HepG2 (cell line): ENCODE data around the gene STXBP2. TPM values are rescaled to one million over a fixed set of nuclear protein-coding genes. Genes with fewer than 3 reads are reported as not detected.
A peak's percentile ranks its signal among the peaks of the same experiment; 100 is the strongest.

ENCODE experiments used
- ATAC-seq: fragments of 200-7000 bp; cut with Tn5 transposase; 3 replicates; pipeline ENCODE4 v1.9.1; 2020; ENCODE audit warnings: mild to moderate bottlenecking, moderate library complexity
- BruUV-seq: library from RNA; stranded (reverse); fragments of 400-500 nt; replicated peaks from 2 replicates; lab custom pipeline; 2021; lab: Mats Ljungman, UMichigan
- CTCF ChIA-PET: fragments of 300-600 bp; formaldehyde crosslinking; extraction: SDS; loops from one replicate; lab custom pipeline; 2021; ENCODE audit warnings: low total read pairs, inconsistent platforms, low intra/inter-chr PET ratio; lab: Yijun Ruan, JAX
- POLR2A ChIA-PET: fragments of 350-600 bp; sonication (Branson Sonifier 250); formaldehyde crosslinking; loops from one replicate; lab custom pipeline; 2020; ENCODE audit warnings: antibody characterized with exemption, inconsistent platforms; lab: Yijun Ruan, JAX
- DNase-seq: peaks from one replicate; pipeline ENCODE4 v3.0.0-alpha.2; 2015; ENCODE audit warnings: low spot score
- FAIRE-seq: peaks from 3 replicates; lab custom pipeline; 2011; peaks lifted over from hg19 to GRCh38; lab: Jason Lieb, UNC
- H2AFZ ChIP-seq: one replicate; pipeline ENCODE4 v1.6.1; 2011; ENCODE audit warnings: low read length, inconsistent platforms
- H3K27ac ChIP-seq: fragments of 300-600 bp; 3 replicates; pipeline ENCODE4 v1.8.0; 2011; ENCODE audit warnings: mixed run types, mild to moderate bottlenecking, mixed read lengths, low read length, inconsistent platforms; ENCODE audit not compliant: insufficient read depth; ENCODE audit errors: extremely low read length
- H3K27me3 ChIP-seq, 2 experiments: fragments of 200-600 bp in 1 of 2; 2 replicates in 1 of 2; 3 replicates in 1 of 2; pipeline versions ENCODE4 v1.6.0 to v1.8.0; 2011; ENCODE audit warnings: low read length in 2 of 2, mild to moderate bottlenecking in 2 of 2, moderate library complexity in 2 of 2, inconsistent platforms in 1 of 2; ENCODE audit not compliant: insufficient read depth in 2 of 2, control insufficient read depth in 1 of 2
- H3K36me3 ChIP-seq, 2 experiments: fragments of 200-600 bp in 1 of 2; replicated peaks in 1 of 2; 2 replicates in 1 of 2; 3 replicates in 1 of 2; pipeline versions ENCODE4 v1.5.1 to v1.8.0; 2011; ENCODE audit warnings: low read length in 2 of 2, inconsistent platforms in 1 of 2; ENCODE audit not compliant: insufficient read depth in 2 of 2, control insufficient read depth in 1 of 2
- H3K4me1 ChIP-seq: 2 replicates; pipeline ENCODE4 v1.5.1; 2012; ENCODE audit warnings: low read length, inconsistent platforms; ENCODE audit not compliant: insufficient read depth
- H3K4me2 ChIP-seq: 2 replicates; pipeline ENCODE4 v1.6.0; 2011; ENCODE audit warnings: low read depth, low read length, inconsistent platforms
- H3K4me3 ChIP-seq, 3 experiments: fragments of 200-600 bp in 1 of 3; sonication (generic), shearing (Covaris generic) in 1 of 3; replicated peaks in 1 of 3; 2 replicates each; pipeline ENCODE4 v1.5.1; 2011 to 2016; ENCODE audit warnings: low read length in 3 of 3, inconsistent platforms in 2 of 3, low read depth in 2 of 3, mild to moderate bottlenecking in 2 of 3, control low read depth in 1 of 3, mixed read lengths in 1 of 3; ENCODE audit not compliant: insufficient read depth in 1 of 3
- H3K79me2 ChIP-seq: one replicate; pipeline ENCODE4 v1.6.1; 2011; ENCODE audit warnings: low read length, inconsistent platforms; ENCODE audit not compliant: insufficient read depth
- H3K9ac ChIP-seq: 2 replicates; pipeline ENCODE4 v1.6.0; 2011; ENCODE audit warnings: mild to moderate bottlenecking, low read depth, low read length, inconsistent platforms; ENCODE audit not compliant: insufficient read depth
- H3K9me3 ChIP-seq: 2 replicates; pipeline ENCODE4 v1.5.1; 2012; ENCODE audit warnings: mild to moderate bottlenecking, low read length
- H4K20me1 ChIP-seq: 2 replicates; pipeline ENCODE4 v1.6.0; 2011; ENCODE audit warnings: inconsistent platforms, mild to moderate bottlenecking, low read length, moderate library complexity; ENCODE audit not compliant: insufficient read depth
- CEBPG ChIP-seq: IDR thresholded peaks from 2 replicates; pipeline ENCODE4 v1.6.1; 2016
- CREB1 ChIP-seq, 2 experiments: fragments of 450-650 bp in 1 of 2; IDR thresholded peaks; 2 replicates each; pipeline ENCODE4 v1.6.1; 2016 to 2017; ENCODE audit warnings: control low read depth in 1 of 2, mild to moderate bottlenecking in 1 of 2, missing compliant biosample characterization in 1 of 2, missing genetic modification characterization in 1 of 2
- EHMT2 ChIP-seq: fragments of 200-600 bp; sonication (generic); IDR thresholded peaks from 2 replicates; pipeline ENCODE4 v1.7.0; 2017; ENCODE audit warnings: antibody characterized with exemption, low read depth, low read length, borderline replicate concordance
- FOXJ3 ChIP-seq: sonication (generic); formaldehyde crosslinking; IDR thresholded peaks from 2 replicates; pipeline ENCODE4 v1.4.0; 2020; ENCODE audit warnings: missing genetic modification reagents, mild to moderate bottlenecking, borderline replicate concordance
- REL ChIP-seq: sonication (generic); formaldehyde crosslinking; conservative IDR thresholded peaks from 2 replicates; pipeline ENCODE4 v1.8.0; 2022; ENCODE audit warnings: mild to moderate bottlenecking, missing genetic modification reagents, moderate library complexity
- RFXAP ChIP-seq: sonication (generic); formaldehyde crosslinking; IDR thresholded peaks from 2 replicates; pipeline ENCODE4 v1.4.0; 2020; ENCODE audit warnings: missing genetic modification reagents, borderline replicate concordance
- SCMH1 ChIP-seq: sonication (generic); formaldehyde crosslinking; IDR thresholded peaks from 2 replicates; pipeline ENCODE4 v1.9.0; 2021; ENCODE audit warnings: missing genetic modification reagents, mild to moderate bottlenecking, borderline replicate concordance
- SIN3B ChIP-seq: fragments of 150-350 bp; IDR thresholded peaks from 2 replicates; pipeline ENCODE4 v1.6.1; 2014; ENCODE audit warnings: low read length
- XRCC5 ChIP-seq: fragments of 200-400 bp; formaldehyde crosslinking; optimal IDR thresholded peaks from 2 replicates; pipeline ENCODE3; 2017; ENCODE audit warnings: mild to moderate bottlenecking, low read length
- ZNF3 ChIP-seq: IDR thresholded peaks from 2 replicates; pipeline ENCODE4 v1.7.0; 2017; ENCODE audit warnings: inconsistent platforms
- ZNF737 ChIP-seq: sonication (generic); formaldehyde crosslinking; IDR thresholded peaks from 2 replicates; pipeline ENCODE4 v1.5.0; 2020; ENCODE audit warnings: missing genetic modification reagents, mild to moderate bottlenecking, borderline replicate concordance
- WGBS: methylation state at CpG from one replicate; pipeline ENCODE4 v1.1.6; 2017; ENCODE audit warnings: low lambda C conversion rate; 5-methylcytosine and 5-hydroxymethylcytosine counted together
- in situ Hi-C: cut with HindIII; loops from 2 replicates; pipeline ENCODE4 v1.10.0; 2017; ENCODE audit warnings: low pct_unique_long_range_greater_than_20kb; ENCODE audit not compliant: extremely low pct_ligation_motif_present
- intact Hi-C: fragments of 100-400 bp; cut with micrococcal nuclease; formaldehyde crosslinking; loops from one replicate; pipeline ENCODE4 v1.10.0; 2022; ENCODE audit not compliant: unreplicated experiment
- polyA plus RNA-seq, 8 experiments: library from polyadenylated mRNA; depleted of rRNA in 3 of 8; stranded (reverse) in 7 of 8; unstranded in 1 of 8; fragments of >200 nt; fragmentation: Illumina TruSeq in 4 of 8; extraction: Trizol in 4 of 8; gene quantifications; 2 replicates each; pipeline versions ENCODE4 v1.2.1 to v1.2.3, GENCODE V29; 2011 to 2016; ENCODE audit warnings: low read depth in 4 of 8, missing spikeins in 1 of 8, mixed read lengths in 1 of 8; ENCODE audit not compliant: insufficient read depth in 1 of 8
- total RNA-seq, 5 experiments: library from RNA; depleted of rRNA; stranded (reverse); fragments of >200 nt; fragmentation: Illumina TruSeq; extraction: Trizol; gene quantifications; 2 replicates each; pipeline ENCODE4 v1.2.3, GENCODE V29; 2016; ENCODE audit warnings: low read depth in 1 of 5
- TF ChIP-seq, protein P1 (sequence below): sonication (generic); formaldehyde crosslinking; IDR thresholded peaks from 2 replicates; pipeline ENCODE4 v1.5.0; 2020; ENCODE audit warnings: mild to moderate bottlenecking, missing genetic modification reagents, moderate library complexity

STXBP2 gene
- total and polyA plus RNA-seq, 2 of the 13 experiments (the other 11 are each of a cell fraction or from before 2014, with no cell fraction given) = 22.8 to 40.1 TPM

DNA sequence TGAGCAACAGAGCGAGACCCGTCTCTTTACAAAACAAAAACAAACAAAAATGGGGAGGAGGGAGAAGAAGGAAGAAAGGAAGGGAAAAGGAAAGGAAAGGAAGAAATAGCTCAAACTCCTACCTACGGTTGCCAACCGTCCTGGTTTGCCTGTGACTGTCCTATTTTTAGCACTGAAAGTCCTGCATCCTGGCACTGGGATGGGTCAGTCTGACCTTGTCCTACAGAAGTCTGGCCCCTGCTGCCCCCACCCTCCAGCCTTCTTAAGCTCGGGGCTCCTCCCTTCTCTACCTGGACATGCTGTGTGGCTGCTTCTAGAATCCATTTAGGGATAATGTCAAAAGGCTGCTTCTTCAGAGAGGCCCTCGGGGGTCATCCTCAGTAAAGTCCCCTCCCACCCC lies 1.2 kb upstream of the STXBP2 start:
- Histone ChIP-seq H3K27ac (no peak overlapping the region), H3K4me3 (no peak overlapping the region), H3K36me3 (peaks cover 0 to 1% of the 10 kb centered on the region in 2 experiments; a peak in 2 of 5 replicates), H3K27me3 (no peaks in the 10 kb centered on the region; a peak in 1 of 5 replicates), H3K79me2 (peaks cover 9% of the 10 kb centered on the region), H3K9ac (no peak overlapping the region), H3K4me2 (peak overlapping the region; percentile 60), H3K4me1 (peaks cover 28% of the 10 kb centered on the region), H2AFZ (no peak overlapping the region), H3K9me3 (no peaks in the 10 kb centered on the region), H4K20me1 (no peaks in the 10 kb centered on the region; the same call in 1 of the 2 replicates)
- in situ Hi-C loops = no loop called here
- intact Hi-C loops = no loop called here
- no TSS peak for BruUV-seq
- POLR2A ChIA-PET = interaction anchor here (1.0 kb wide), 1 partner anchor 40 kb away, joined by 5 read pairs; the partner anchor contains the start of gene CAMSAP3
- CTCF ChIA-PET = no interaction called here
- FAIRE-seq = no peak
- ATAC-seq = no peak
- no peak for DNase-seq
- no peak for TF ChIP-seq CEBPG (CRISPR knock-in tag)
- TF ChIP-seq SIN3B = no peak
- TF ChIP-seq FOXJ3 (CRISPR knock-in tag) = no peak
- TF ChIP-seq SCMH1 (CRISPR knock-in tag) = no peak
- no peak for TF ChIP-seq XRCC5
- TF ChIP-seq, protein P1, sequence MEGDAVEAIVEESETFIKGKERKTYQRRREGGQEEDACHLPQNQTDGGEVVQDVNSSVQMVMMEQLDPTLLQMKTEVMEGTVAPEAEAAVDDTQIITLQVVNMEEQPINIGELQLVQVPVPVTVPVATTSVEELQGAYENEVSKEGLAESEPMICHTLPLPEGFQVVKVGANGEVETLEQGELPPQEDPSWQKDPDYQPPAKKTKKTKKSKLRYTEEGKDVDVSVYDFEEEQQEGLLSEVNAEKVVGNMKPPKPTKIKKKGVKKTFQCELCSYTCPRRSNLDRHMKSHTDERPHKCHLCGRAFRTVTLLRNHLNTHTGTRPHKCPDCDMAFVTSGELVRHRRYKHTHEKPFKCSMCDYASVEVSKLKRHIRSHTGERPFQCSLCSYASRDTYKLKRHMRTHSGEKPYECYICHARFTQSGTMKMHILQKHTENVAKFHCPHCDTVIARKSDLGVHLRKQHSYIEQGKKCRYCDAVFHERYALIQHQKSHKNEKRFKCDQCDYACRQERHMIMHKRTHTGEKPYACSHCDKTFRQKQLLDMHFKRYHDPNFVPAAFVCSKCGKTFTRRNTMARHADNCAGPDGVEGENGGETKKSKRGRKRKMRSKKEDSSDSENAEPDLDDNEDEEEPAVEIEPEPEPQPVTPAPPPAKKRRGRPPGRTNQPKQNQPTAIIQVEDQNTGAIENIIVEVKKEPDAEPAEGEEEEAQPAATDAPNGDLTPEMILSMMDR (CRISPR knock-in tag) = no peak
- no peak for TF ChIP-seq ZNF737 (CRISPR knock-in tag)
- no peak for TF ChIP-seq REL (CRISPR knock-in tag)
- TF ChIP-seq RFXAP = no peak
- no peak for TF ChIP-seq CREB1 (IDR thresholded peaks at IDR 0.05)
- no peak for TF ChIP-seq CREB1 (CRISPR knock-in tag; IDR thresholded peaks at IDR 0.05)
- no peak for TF ChIP-seq ZNF3 (CRISPR knock-in tag)
- TF ChIP-seq EHMT2 = no peak
- WGBS = 43% methylated on average over 6 of the region's 6 CpGs
